IMR-90 (cell line): ENCODE results near the gene CCDC88A. TPM values are rescaled to one million over a fixed set of nuclear protein-coding genes. Genes with fewer than 3 reads are reported as not detected.

Source experiments
- ATAC-seq: fragments of 200-7000 bp; cut with Tn5 transposase; 2 replicates; pipeline ENCODE4 v1.9.1; 2020; ENCODE audit warnings: low read depth, mild to moderate bottlenecking, moderate library complexity
- BruUV-seq: library from RNA; stranded (reverse); fragments of 400-500 nt; replicated peaks from 2 replicates; lab custom pipeline; 2021; lab: Mats Ljungman, UMichigan
- CTCF ChIA-PET: fragments of 300-600 bp; formaldehyde crosslinking; extraction: SDS; loops from one replicate; lab custom pipeline; 2021; ENCODE audit warnings: antibody characterized with exemption; lab: Yijun Ruan, JAX
- POLR2A ChIA-PET: fragments of 300-600 bp; sonication (Branson Sonifier 250); formaldehyde crosslinking; loops from one replicate; lab custom pipeline; 2022; ENCODE audit warnings: antibody characterized with exemption; ENCODE audit not compliant: unreplicated experiment; lab: Charles Lee
- DNase-seq: peaks from one replicate; pipeline ENCODE4 v3.0.0; 2013
- H2AFZ ChIP-seq: replicated peaks from 2 replicates; pipeline ENCODE3; 2013; ENCODE audit warnings: low read length, mild to moderate bottlenecking; ENCODE audit not compliant: poor library complexity
- H2AK5ac ChIP-seq: 2 replicates; pipeline ENCODE4 v1.6.1; 2013; ENCODE audit warnings: low read depth, low read length, inconsistent platforms
- H2AK9ac ChIP-seq: replicated peaks from 2 replicates; pipeline ENCODE3; 2013; ENCODE audit warnings: mild to moderate bottlenecking, low read depth, low read length, moderate library complexity; ENCODE audit not compliant: poor library complexity
- H2BK120ac ChIP-seq: 2 replicates; pipeline ENCODE4 v1.6.1; 2013; ENCODE audit warnings: low read depth, low read length, inconsistent platforms
- H2BK15ac ChIP-seq: 3 replicates; pipeline ENCODE4 v1.6.1; 2013; ENCODE audit warnings: low read depth, low read length, inconsistent platforms
- H2BK20ac ChIP-seq: 2 replicates; pipeline ENCODE4 v1.6.1; 2013; ENCODE audit warnings: low read depth, mild to moderate bottlenecking, inconsistent platforms, low read length, moderate library complexity
- H2BK5ac ChIP-seq: 2 replicates; pipeline ENCODE4 v1.6.1; 2013; ENCODE audit warnings: mild to moderate bottlenecking, low read depth, low read length, inconsistent platforms; ENCODE audit not compliant: poor library complexity, severe bottlenecking
- H3K14ac ChIP-seq: replicated peaks from 2 replicates; pipeline ENCODE4 v1.6.1; 2013; ENCODE audit warnings: low read depth, low read length, inconsistent platforms
- H3K18ac ChIP-seq: 2 replicates; pipeline ENCODE4 v1.6.1; 2013; ENCODE audit warnings: low read depth, low read length, control low read depth
- H3K23ac ChIP-seq: 2 replicates; pipeline ENCODE4 v1.6.1; 2013; ENCODE audit warnings: low read depth, low read length, inconsistent platforms
- H3K27ac ChIP-seq: 2 replicates; pipeline ENCODE4 v1.5.1; 2013; ENCODE audit warnings: mild to moderate bottlenecking, control low read depth, low read length; ENCODE audit not compliant: insufficient read depth
- H3K27me3 ChIP-seq: 2 replicates; pipeline ENCODE4 v1.6.1; 2013; ENCODE audit warnings: low read length; ENCODE audit not compliant: control insufficient read depth, insufficient read depth
- H3K36me3 ChIP-seq: 2 replicates; pipeline ENCODE4 v1.6.1; 2013; ENCODE audit warnings: low read length, mixed read lengths; ENCODE audit not compliant: control insufficient read depth, insufficient read depth
- H3K4ac ChIP-seq: 2 replicates; pipeline ENCODE4 v1.6.1; 2013; ENCODE audit warnings: low read depth, low read length, inconsistent platforms
- H3K4me1 ChIP-seq: 2 replicates; pipeline ENCODE4 v1.6.1; 2013; ENCODE audit warnings: low read length, mixed read lengths; ENCODE audit not compliant: control insufficient read depth, insufficient read depth
- H3K4me2 ChIP-seq: 2 replicates; pipeline ENCODE4 v1.6.1; 2013; ENCODE audit warnings: low read depth, mild to moderate bottlenecking, control low read depth, low read length, moderate library complexity
- H3K4me3 ChIP-seq: 2 replicates; pipeline ENCODE4 v1.5.1; 2013; ENCODE audit warnings: low read depth, mild to moderate bottlenecking, control low read depth, low read length, moderate library complexity; ENCODE audit not compliant: insufficient read depth
- H3K56ac ChIP-seq: 2 replicates; pipeline ENCODE4 v1.6.1; 2013; ENCODE audit warnings: low read length, inconsistent platforms; ENCODE audit not compliant: insufficient read depth; ENCODE audit errors: extremely low read depth
- H3K79me1 ChIP-seq, 2 experiments: 2 replicates each; pipeline ENCODE4 v1.6.1; 2013; ENCODE audit warnings: low read length in 2 of 2, inconsistent platforms in 1 of 2, low read depth in 1 of 2
- H3K9ac ChIP-seq: 2 replicates; pipeline ENCODE4 v1.6.1; 2013; ENCODE audit warnings: low read depth, low read length, control low read depth
- H3K9me1 ChIP-seq: 2 replicates; pipeline ENCODE4 v1.6.1; 2013; ENCODE audit warnings: low read length, inconsistent platforms; ENCODE audit not compliant: insufficient read depth
- H3K9me3 ChIP-seq: 2 replicates; pipeline ENCODE4 v1.6.1; 2013; ENCODE audit warnings: low read length; ENCODE audit not compliant: control insufficient read depth, insufficient read depth
- H4K20me1 ChIP-seq: 2 replicates; pipeline ENCODE4 v1.6.1; 2013; ENCODE audit warnings: low read length, inconsistent platforms; ENCODE audit not compliant: insufficient read depth
- H4K5ac ChIP-seq: 2 replicates; pipeline ENCODE4 v1.6.1; 2013; ENCODE audit warnings: mild to moderate bottlenecking, low read depth, low read length, control low read depth
- H4K8ac ChIP-seq, 2 experiments: 2 replicates each; pipeline ENCODE4 v1.6.1; 2013; ENCODE audit warnings: low read depth in 2 of 2, low read length in 2 of 2, control low read depth in 1 of 2, inconsistent platforms in 1 of 2
- H4K91ac ChIP-seq: 2 replicates; pipeline ENCODE4 v1.6.1; 2013; ENCODE audit warnings: low read depth, low read length, inconsistent platforms; ENCODE audit not compliant: insufficient read depth
- BHLHE40 ChIP-seq: fragments of 150-350 bp; IDR thresholded peaks from 2 replicates; pipeline ENCODE4 v1.6.1; 2016; ENCODE audit warnings: mild to moderate bottlenecking, low read depth, low read length
- CEBPB ChIP-seq: IDR thresholded peaks from 2 replicates; pipeline ENCODE4 v1.6.1; 2012; ENCODE audit warnings: low read depth, low read length, improper control_type of control experiment
- CHD1 ChIP-seq: IDR thresholded peaks from 2 replicates; pipeline ENCODE4 v1.6.1; 2012; ENCODE audit warnings: low read depth, low read length, improper control_type of control experiment
- MAFK ChIP-seq: IDR thresholded peaks from 2 replicates; pipeline ENCODE4 v1.6.1; 2012; ENCODE audit warnings: low read depth, low read length, improper control_type of control experiment
- MAZ ChIP-seq: IDR thresholded peaks from 2 replicates; pipeline ENCODE4 v1.6.1; 2012; ENCODE audit warnings: low read depth, mild to moderate bottlenecking, low read length, improper control_type of control experiment, moderate library complexity, borderline replicate concordance
- MXI1 ChIP-seq: IDR thresholded peaks from 2 replicates; pipeline ENCODE4 v1.6.1; 2012; ENCODE audit warnings: low read depth, mild to moderate bottlenecking, low read length, moderate library complexity, borderline replicate concordance
- POLR2A ChIP-seq: IDR thresholded peaks from 2 replicates; pipeline ENCODE4 v1.6.1; 2012; ENCODE audit warnings: mild to moderate bottlenecking, low read depth, low read length
- RAD21 ChIP-seq: IDR thresholded peaks from 2 replicates; pipeline ENCODE4 v1.6.1; 2012; ENCODE audit warnings: low read length, improper control_type of control experiment
- RCOR1 ChIP-seq: IDR thresholded peaks from 2 replicates; pipeline ENCODE4 v1.6.1; 2012; ENCODE audit warnings: mild to moderate bottlenecking, low read length, improper control_type of control experiment; ENCODE audit not compliant: insufficient replicate concordance
- RFX5 ChIP-seq: IDR thresholded peaks from 2 replicates; pipeline ENCODE4 v1.8.0; 2012; ENCODE audit warnings: low read depth, mild to moderate bottlenecking, low read length, moderate library complexity
- SMC3 ChIP-seq: fragments of 150-350 bp; IDR thresholded peaks from 2 replicates; pipeline ENCODE4 v1.6.1; 2016; ENCODE audit warnings: low read depth, mild to moderate bottlenecking, antibody characterized with exemption, low read length, moderate library complexity
- WGBS, 2 experiments: methylation state at CpG; one replicate each; pipeline versions ENCODE4 v1.1.5 to v1.1.7; 2013; ENCODE audit warnings: missing lambda C conversion rate in 2 of 2; ENCODE audit not compliant: insufficient read length in 1 of 2; ENCODE audit errors: extremely low coverage in 2 of 2; 5-methylcytosine and 5-hydroxymethylcytosine counted together
- dilution Hi-C: fragments of 300-500 bp; cut with HindIII; formaldehyde crosslinking; loops from one replicate; pipeline ENCODE4 v1.14.3; 2018; ENCODE audit warnings: low sequenced_read_pairs; ENCODE audit not compliant: unreplicated experiment
- in situ Hi-C: fragments of 300-500 bp; cut with MboI; formaldehyde crosslinking; loops from 3 replicates; pipeline ENCODE4 v1.14.3; 2019; ENCODE audit warnings: low sequenced_read_pairs, inconsistent platforms, mixed read lengths
- intact Hi-C: fragments of 100-400 bp; cut with micrococcal nuclease; formaldehyde crosslinking; loops from 2 replicates; pipeline ENCODE4 v1.10.0; 2022
- polyA plus RNA-seq, 3 experiments: library from polyadenylated mRNA; depleted of rRNA; stranded (reverse); fragments of >200 nt; gene quantifications; 2 replicates each; pipeline ENCODE4 v1.2.3, GENCODE V29; 2012; ENCODE audit warnings: low replicate concordance in 1 of 3
- total RNA-seq: library from RNA; depleted of rRNA; stranded (reverse); fragments of >200 nt; gene quantifications from 2 replicates; pipeline ENCODE4 v1.2.3, GENCODE V29; 2012
- TF ChIP-seq, protein P1 (sequence below): fragments of 150-350 bp; IDR thresholded peaks from 2 replicates; pipeline ENCODE4 v1.6.1; 2017; ENCODE audit warnings: mild to moderate bottlenecking, antibody characterized with exemption, low read length, low read depth
- TF ChIP-seq, protein P2 (sequence below): conservative IDR thresholded peaks from 2 replicates; pipeline ENCODE4 v1.5.1; 2012; ENCODE audit warnings: mild to moderate bottlenecking, low read depth, low read length, improper control_type of control experiment
- TF ChIP-seq, protein P3 (sequence below): fragments of 150-350 bp; IDR thresholded peaks from 2 replicates; pipeline ENCODE4 v1.6.1; 2016; ENCODE audit warnings: low read depth, mild to moderate bottlenecking, low read length, moderate library complexity, borderline replicate concordance

The CCDC88A gene
- total and polyA plus RNA-seq, 2 of the 4 experiments (the other 2 are of a cell fraction) = 15.6 to 63.8 TPM

DNA sequence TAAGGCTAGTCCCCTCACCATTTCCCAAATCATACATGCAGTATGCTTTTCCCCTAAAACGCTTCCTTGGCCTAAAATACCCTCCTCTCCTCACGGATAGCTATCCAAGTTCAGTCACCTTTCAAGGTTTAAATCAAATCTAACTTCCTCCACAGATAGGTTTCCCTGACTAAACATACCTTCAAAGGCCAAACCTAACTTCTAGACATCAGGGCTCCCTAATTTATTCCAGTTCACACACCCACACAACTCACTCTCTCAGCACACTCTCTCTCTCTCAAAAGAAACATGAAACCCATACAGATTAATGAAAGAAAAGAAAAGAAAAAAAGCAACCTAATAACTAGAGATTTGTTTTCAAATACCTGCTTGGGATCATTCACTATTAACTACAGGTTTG, 14.5 kb downstream of the CCDC88A start:
- H3K4me1 ChIP-seq = peaks cover 6% of the 10 kb centered on the region; the same call in 1 of the 2 replicates
- no peak overlapping the region for H4K91ac ChIP-seq
- H2BK15ac ChIP-seq = no peak overlapping the region
- H4K8ac ChIP-seq = no peak overlapping the region; a peak in 1 of 4 replicates
- no peak overlapping the region for H3K18ac ChIP-seq
- no peak overlapping the region for H2BK5ac ChIP-seq
- peaks cover 22 to 42% of the 10 kb centered on the region in 2 experiments for H3K79me1 ChIP-seq
- no peak overlapping the region for H2AK5ac ChIP-seq
- TF ChIP-seq SMC3 (no peak), CEBPB (no peak), RAD21 (no peak), MAFK (no peak), BHLHE40 (no peak), MXI1 (no peak), MAZ (no peak), CHD1 (no peak), POLR2A (no peak), RCOR1 (no peak), RFX5 (no peak)
- TF ChIP-seq, protein P1, sequence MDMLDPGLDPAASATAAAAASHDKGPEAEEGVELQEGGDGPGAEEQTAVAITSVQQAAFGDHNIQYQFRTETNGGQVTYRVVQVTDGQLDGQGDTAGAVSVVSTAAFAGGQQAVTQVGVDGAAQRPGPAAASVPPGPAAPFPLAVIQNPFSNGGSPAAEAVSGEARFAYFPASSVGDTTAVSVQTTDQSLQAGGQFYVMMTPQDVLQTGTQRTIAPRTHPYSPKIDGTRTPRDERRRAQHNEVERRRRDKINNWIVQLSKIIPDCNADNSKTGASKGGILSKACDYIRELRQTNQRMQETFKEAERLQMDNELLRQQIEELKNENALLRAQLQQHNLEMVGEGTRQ = no peak
- TF ChIP-seq, protein P2, sequence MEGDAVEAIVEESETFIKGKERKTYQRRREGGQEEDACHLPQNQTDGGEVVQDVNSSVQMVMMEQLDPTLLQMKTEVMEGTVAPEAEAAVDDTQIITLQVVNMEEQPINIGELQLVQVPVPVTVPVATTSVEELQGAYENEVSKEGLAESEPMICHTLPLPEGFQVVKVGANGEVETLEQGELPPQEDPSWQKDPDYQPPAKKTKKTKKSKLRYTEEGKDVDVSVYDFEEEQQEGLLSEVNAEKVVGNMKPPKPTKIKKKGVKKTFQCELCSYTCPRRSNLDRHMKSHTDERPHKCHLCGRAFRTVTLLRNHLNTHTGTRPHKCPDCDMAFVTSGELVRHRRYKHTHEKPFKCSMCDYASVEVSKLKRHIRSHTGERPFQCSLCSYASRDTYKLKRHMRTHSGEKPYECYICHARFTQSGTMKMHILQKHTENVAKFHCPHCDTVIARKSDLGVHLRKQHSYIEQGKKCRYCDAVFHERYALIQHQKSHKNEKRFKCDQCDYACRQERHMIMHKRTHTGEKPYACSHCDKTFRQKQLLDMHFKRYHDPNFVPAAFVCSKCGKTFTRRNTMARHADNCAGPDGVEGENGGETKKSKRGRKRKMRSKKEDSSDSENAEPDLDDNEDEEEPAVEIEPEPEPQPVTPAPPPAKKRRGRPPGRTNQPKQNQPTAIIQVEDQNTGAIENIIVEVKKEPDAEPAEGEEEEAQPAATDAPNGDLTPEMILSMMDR = no peak
- TF ChIP-seq, protein P3, sequence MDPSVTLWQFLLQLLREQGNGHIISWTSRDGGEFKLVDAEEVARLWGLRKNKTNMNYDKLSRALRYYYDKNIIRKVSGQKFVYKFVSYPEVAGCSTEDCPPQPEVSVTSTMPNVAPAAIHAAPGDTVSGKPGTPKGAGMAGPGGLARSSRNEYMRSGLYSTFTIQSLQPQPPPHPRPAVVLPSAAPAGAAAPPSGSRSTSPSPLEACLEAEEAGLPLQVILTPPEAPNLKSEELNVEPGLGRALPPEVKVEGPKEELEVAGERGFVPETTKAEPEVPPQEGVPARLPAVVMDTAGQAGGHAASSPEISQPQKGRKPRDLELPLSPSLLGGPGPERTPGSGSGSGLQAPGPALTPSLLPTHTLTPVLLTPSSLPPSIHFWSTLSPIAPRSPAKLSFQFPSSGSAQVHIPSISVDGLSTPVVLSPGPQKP = no peak
- no peak overlapping the region for H3K23ac ChIP-seq
- H3K27me3 ChIP-seq = no peaks in the 10 kb centered on the region
- no peak for ATAC-seq
- no peak overlapping the region for H3K4ac ChIP-seq
- H3K27ac ChIP-seq = no peak overlapping the region
- BruUV-seq = no TSS peak
- POLR2A ChIA-PET = no interaction called here
- H3K56ac ChIP-seq = no peak overlapping the region
- H3K4me2 ChIP-seq = no peak overlapping the region
- no peak overlapping the region for H2BK120ac ChIP-seq
- H4K20me1 ChIP-seq = 0 out of 2 replicates have a peak, but pooled peaks cover 2% of the 10 kb centered on the region
- no peak overlapping the region for H3K14ac ChIP-seq
- no peak overlapping the region for H2AFZ ChIP-seq
- H3K9me1 ChIP-seq = peaks cover 8% of the 10 kb centered on the region
- intact Hi-C loops (no loop called here), dilution Hi-C loops (no loop called here), in situ Hi-C loops (no loop called here)
- H4K5ac ChIP-seq = no peak overlapping the region
- no peak for DNase-seq
- H3K9ac ChIP-seq = no peak overlapping the region
- H3K9me3 ChIP-seq = no peaks in the 10 kb centered on the region
- H2AK9ac ChIP-seq = no peak overlapping the region
- CTCF ChIA-PET = no interaction called here
- peaks cover 6% of the 10 kb centered on the region for H3K36me3 ChIP-seq
- H3K4me3 ChIP-seq = no peak overlapping the region
- WGBS, 2 experiments = 78% methylated on average over 2 of the region's 2 CpGs; no CpG with 5 or more reads in 1 of the 2 experiments
- H2BK20ac ChIP-seq = no peak overlapping the region
